OCI-LY7 (cell line): Measurements from ENCODE around the gene KBTBD12. TPM values are rescaled to one million over a fixed set of nuclear protein-coding genes. Genes with fewer than 3 reads are reported as not detected.

Experiments
- BruUV-seq: library from RNA; stranded (reverse); fragments of 400-500 nt; replicated peaks from 2 replicates; lab custom pipeline; 2021; lab: Mats Ljungman, UMichigan
- CTCF ChIA-PET: fragments of 300-600 bp; sonication (Branson Sonifier 250); formaldehyde crosslinking; loops from one replicate; lab custom pipeline; 2022; ENCODE audit warnings: antibody characterized with exemption; ENCODE audit not compliant: unreplicated experiment; lab: Charles Lee
- POLR2A ChIA-PET: fragments of 300-600 bp; sonication (Branson Sonifier 250); formaldehyde crosslinking; loops from one replicate; lab custom pipeline; 2022; ENCODE audit warnings: antibody characterized with exemption; lab: Charles Lee
- DNase-seq: peaks from one replicate; pipeline ENCODE4 v3.0.0-alpha.2; 2015; ENCODE audit warnings: low spot score
- H2AFZ ChIP-seq: fragments of 200-600 bp; sonication (generic), shearing (Covaris generic); 2 replicates; pipeline ENCODE4 v1.6.1; 2014; ENCODE audit warnings: mild to moderate bottlenecking, antibody characterized with exemption, low read length, moderate library complexity
- H3K27ac ChIP-seq: fragments of 200-600 bp; sonication (generic); 2 replicates; pipeline ENCODE4 v1.5.1; 2014; ENCODE audit warnings: mixed run types, low read depth, mild to moderate bottlenecking, moderate library complexity, low read length, inconsistent platforms; ENCODE audit not compliant: poor library complexity, severe bottlenecking
- H3K36me3 ChIP-seq: fragments of 200-600 bp; sonication (generic); 2 replicates; pipeline ENCODE4 v1.6.1; 2014; ENCODE audit warnings: mild to moderate bottlenecking, antibody characterized with exemption, low read length, moderate library complexity, mixed read lengths; ENCODE audit not compliant: insufficient read depth
- H3K4me1 ChIP-seq: fragments of 200-600 bp; sonication (generic); 2 replicates; pipeline ENCODE4 v1.5.1; 2014; ENCODE audit warnings: mild to moderate bottlenecking, low read length; ENCODE audit not compliant: insufficient read depth, poor library complexity, severe bottlenecking
- H3K4me2 ChIP-seq: fragments of 200-600 bp; sonication (generic); 2 replicates; pipeline ENCODE4 v1.6.1; 2014; ENCODE audit warnings: mild to moderate bottlenecking, low read length
- H3K4me3 ChIP-seq: fragments of 200-600 bp; sonication (generic); 2 replicates; pipeline ENCODE4 v1.5.1; 2014; ENCODE audit warnings: mild to moderate bottlenecking, low read depth, low read length; ENCODE audit not compliant: poor library complexity, severe bottlenecking
- H3K79me2 ChIP-seq: fragments of 200-600 bp; sonication (generic); 2 replicates; pipeline ENCODE4 v1.6.1; 2016; ENCODE audit warnings: low read depth, mild to moderate bottlenecking, low read length, moderate library complexity, mixed read lengths; ENCODE audit not compliant: insufficient read depth
- H3K9me2 ChIP-seq: fragments of 200-600 bp; sonication (generic); 2 replicates; pipeline ENCODE4 v1.6.1; 2016; ENCODE audit warnings: mild to moderate bottlenecking, low read length, mixed read lengths; ENCODE audit not compliant: insufficient read depth
- H3K9me3 ChIP-seq: fragments of 200-600 bp; sonication (generic); 2 replicates; pipeline ENCODE4 v1.6.1; 2014; ENCODE audit warnings: mild to moderate bottlenecking, mixed run types, low read length, mixed read lengths
- H4K20me1 ChIP-seq: fragments of 200-600 bp; sonication (generic); 2 replicates; pipeline ENCODE4 v1.6.1; 2014; ENCODE audit warnings: mild to moderate bottlenecking, antibody characterized with exemption, low read length, moderate library complexity, mixed read lengths; ENCODE audit not compliant: insufficient read depth
- CTCF ChIP-seq: fragments of 200-600 bp; sonication (generic); conservative IDR thresholded peaks from 2 replicates; pipeline ENCODE4 v1.5.1; 2014; ENCODE audit warnings: mild to moderate bottlenecking, antibody characterized with exemption, low read length, moderate library complexity, mixed read lengths
- EZH2phosphoT487 ChIP-seq: fragments of 200-600 bp; sonication (generic); IDR thresholded peaks from 2 replicates; pipeline ENCODE4 v1.6.1; 2018; ENCODE audit warnings: low read depth, borderline replicate concordance, mild to moderate bottlenecking, mixed run types, antibody characterized with exemption, low read length, moderate library complexity, mixed read lengths
- intact Hi-C: fragments of 100-400 bp; cut with micrococcal nuclease; formaldehyde crosslinking; loops from one replicate; pipeline ENCODE4 v1.10.0; 2022; ENCODE audit not compliant: unreplicated experiment
- total RNA-seq, 2 experiments: library from RNA; depleted of rRNA in 1 of 2; stranded (reverse); fragments of >200 nt in 1 of 2; shearing (Covaris generic) in 1 of 2; gene quantifications; 2 replicates each; pipeline ENCODE4 v1.2.3, GENCODE V29; 2014 to 2022

KBTBD12 gene
- total RNA-seq, 2 experiments from 2014 or later = not detected

GRCh38 chr3:128014548-128014947 lies 99.5 kb downstream of the KBTBD12 start:
- Histone ChIP-seq H3K9me2 (no peaks in the 10 kb centered on the region), H3K4me1 (no peaks in the 10 kb centered on the region), H4K20me1 (no peaks in the 10 kb centered on the region), H3K27ac (no peak overlapping the region), H3K9me3 (peaks cover 9% of the 10 kb centered on the region; the same call in 1 of the 2 replicates), H3K79me2 (no peaks in the 10 kb centered on the region), H3K4me3 (no peak overlapping the region), H3K36me3 (no peaks in the 10 kb centered on the region), H2AFZ (no peak overlapping the region), H3K4me2 (no peak overlapping the region)
- TF ChIP-seq EZH2phosphoT487 (no peak), CTCF (no peak)
- intact Hi-C loops = no loop called here
- ChIA-PET POLR2A (no interaction called here), CTCF (no interaction called here)
- no TSS peak for BruUV-seq
- DNase-seq = no peak

- Histone ChIP-seq H3K79me2 (no peaks in the 10 kb centered on the region), H3K4me2 (no peak overlapping the region)
Observed at GRCh38 chr3:128016502-128016901, 101.5 kb downstream of the KBTBD12 start.

More at GRCh38 chr3:128016502-128016901, 101.5 kb downstream of the KBTBD12 start:
- no peaks in the 10 kb centered on the region for H3K9me2 ChIP-seq
- no TSS peak for BruUV-seq
- TF ChIP-seq CTCF (no peak), EZH2phosphoT487 (no peak)
- H3K9me3 ChIP-seq = peaks cover 9% of the 10 kb centered on the region; the same call in 1 of the 2 replicates
- DNase-seq = no peak
- POLR2A ChIA-PET = interaction anchor here (0.7 kb wide), 4 partner anchors 18 to 488 kb away, joined by 3 to 4 read pairs (median 4); no protein-coding TSS in a partner anchor
- no peaks in the 10 kb centered on the region for H3K36me3 ChIP-seq
- no peak overlapping the region for H3K4me3 ChIP-seq
- no peaks in the 10 kb centered on the region for H3K4me1 ChIP-seq
- no peak overlapping the region for H3K27ac ChIP-seq
- no peak overlapping the region for H2AFZ ChIP-seq
- intact Hi-C loops = no loop called here
- CTCF ChIA-PET = no interaction called here
- H4K20me1 ChIP-seq = no peaks in the 10 kb centered on the region
